ENCODE measurements around the gene MBP.

The MBP gene

DNA sequence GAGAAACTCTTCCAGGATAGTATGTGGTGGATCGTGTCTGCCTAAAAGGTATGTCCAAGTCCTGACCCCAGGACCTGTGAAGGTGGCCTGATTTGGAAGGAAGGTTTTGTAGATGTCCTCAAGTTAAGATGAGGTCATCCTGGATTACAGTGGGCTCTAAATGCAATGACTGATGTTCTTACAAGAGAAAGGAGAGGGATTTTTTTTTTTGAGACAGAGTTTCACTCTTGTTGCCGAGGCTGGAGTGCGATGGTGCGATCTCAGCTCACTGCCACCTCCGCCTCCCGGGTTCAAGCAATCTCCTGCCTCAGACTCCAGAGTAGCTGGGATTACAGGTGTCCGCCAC, 19.9 kb downstream of the MBP start:
- no peak overlapping the region for H2AFZ ChIP-seq (ENCODE audit: low read length)
- no peak overlapping the region for H3K4me3 ChIP-seq (ENCODE audit: low read depth, low read length, poor library complexity, severe bottlenecking)
- H3K9me2 ChIP-seq (ENCODE audit: low read depth, low read length): no peaks in the 10 kb centered on the region
- peaks cover 35% of the 10 kb centered on the region for H3K4me1 ChIP-seq (ENCODE audit: insufficient read depth, low read length, severe bottlenecking)
- H3K27me3 ChIP-seq (ENCODE audit: insufficient read depth, low read length): no peaks in the 10 kb centered on the region
- H3K9me3 ChIP-seq (ENCODE audit: low read length): no peaks in the 10 kb centered on the region
- no peaks in the 10 kb centered on the region for H4K20me1 ChIP-seq (ENCODE audit: insufficient read depth, low read length)
- peaks cover 58% of the 10 kb centered on the region; the same call in 1 of the 2 replicates for H3K36me3 ChIP-seq (ENCODE audit: insufficient read depth, low read length)
- H3K79me2 ChIP-seq (ENCODE audit: insufficient read depth, low read length): peaks cover 10% of the 10 kb centered on the region
- H3K4me2 ChIP-seq (ENCODE audit: low read length): no peak overlapping the region
- H3F3A ChIP-seq (ENCODE audit: insufficient read depth, low read length): no peaks in the 10 kb centered on the region; the same call in 1 of the 2 replicates
- H3K27ac ChIP-seq (ENCODE audit: low read depth, low read length, poor library complexity, severe bottlenecking): no peak overlapping the region
- no peak overlapping the region for H3K9ac ChIP-seq (ENCODE audit: low read length)
- TF ChIP-seq CTCF (IDR thresholded peaks at IDR 0.05; ENCODE audit: low read length): no peak
- TF ChIP-seq EZH2 (IDR thresholded peaks at IDR 0.05; ENCODE audit: borderline replicate concordance, low read length): no peak

DNA sequence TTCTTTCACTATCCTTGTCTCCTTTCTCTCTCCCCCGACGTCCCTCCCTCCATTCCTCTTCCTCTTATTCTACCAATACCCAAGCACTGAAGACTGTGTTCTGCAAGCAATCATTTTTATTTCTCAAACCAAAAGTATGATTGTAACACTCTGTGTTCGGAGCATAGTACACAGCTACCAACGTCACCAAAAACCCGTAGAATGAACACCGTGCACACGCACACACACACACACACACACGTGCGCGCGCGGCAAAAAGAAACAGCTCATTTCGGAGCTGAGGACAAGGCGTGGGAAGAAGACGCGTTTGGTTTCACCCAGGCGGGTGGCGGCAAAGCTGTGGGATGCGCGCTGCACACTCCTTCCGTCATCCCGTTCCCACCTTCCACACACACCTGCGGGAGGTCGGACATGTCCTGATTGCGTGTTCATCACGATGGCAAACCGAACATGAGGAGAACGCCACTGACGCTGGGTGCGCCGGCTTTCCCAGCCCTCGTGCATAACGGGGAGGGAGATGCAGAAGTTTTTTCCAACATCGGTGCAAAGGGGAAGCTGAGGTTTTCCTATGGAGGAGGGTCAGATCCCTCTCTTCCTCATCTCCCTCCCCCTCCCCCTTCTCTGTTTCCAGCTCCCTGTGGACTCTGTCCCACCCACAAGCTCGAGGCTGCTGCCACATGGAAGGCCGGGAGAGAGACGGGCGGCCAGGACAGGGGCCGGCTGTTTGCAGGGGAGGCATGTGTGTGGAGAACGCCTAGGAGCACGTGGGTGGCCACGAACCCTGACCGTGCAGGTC, 20.4 kb downstream of the MBP start:
- Histone ChIP-seq H3K4me2 (ENCODE audit: low read length) (no peak overlapping the region), H4K20me1 (ENCODE audit: insufficient read depth, low read length) (no peaks in the 10 kb centered on the region), H3K4me1 (ENCODE audit: insufficient read depth, low read length, severe bottlenecking) (peaks cover 41% of the 10 kb centered on the region), H3K9me2 (ENCODE audit: low read depth, low read length) (no peaks in the 10 kb centered on the region), H3K9me3 (ENCODE audit: low read length) (no peaks in the 10 kb centered on the region), H2AFZ (ENCODE audit: low read length) (no peak overlapping the region), H3K27ac (ENCODE audit: low read depth, low read length, poor library complexity, severe bottlenecking) (no peak overlapping the region), H3K9ac (ENCODE audit: low read length) (no peak overlapping the region), H3K36me3 (ENCODE audit: insufficient read depth, low read length) (peaks cover 59% of the 10 kb centered on the region; the same call in 1 of the 2 replicates), H3K4me3 (ENCODE audit: low read depth, low read length, poor library complexity, severe bottlenecking) (no peak overlapping the region), H3K79me2 (ENCODE audit: insufficient read depth, low read length) (peaks cover 7% of the 10 kb centered on the region), H3K27me3 (ENCODE audit: insufficient read depth, low read length) (no peaks in the 10 kb centered on the region), H3F3A (ENCODE audit: insufficient read depth, low read length) (no peaks in the 10 kb centered on the region; the same call in 1 of the 2 replicates)
- TF ChIP-seq EZH2 (IDR thresholded peaks at IDR 0.05; ENCODE audit: borderline replicate concordance, low read length) (no peak), CTCF (IDR thresholded peaks at IDR 0.05; ENCODE audit: low read length) (no peak)

GRCh38 chr18:77111449-77111848, 21.1 kb downstream of the MBP start:
- H3K9me3 ChIP-seq (ENCODE audit: low read length): no peaks in the 10 kb centered on the region
- H3K4me1 ChIP-seq (ENCODE audit: insufficient read depth, low read length, severe bottlenecking): peaks cover 48% of the 10 kb centered on the region
- H3K9me2 ChIP-seq (ENCODE audit: low read depth, low read length): no peaks in the 10 kb centered on the region
- no peaks in the 10 kb centered on the region for H4K20me1 ChIP-seq (ENCODE audit: insufficient read depth, low read length)
- H3K27me3 ChIP-seq (ENCODE audit: insufficient read depth, low read length): no peaks in the 10 kb centered on the region
- H3K9ac ChIP-seq (ENCODE audit: low read length): no peak overlapping the region
- H3K4me3 ChIP-seq (ENCODE audit: low read depth, low read length, poor library complexity, severe bottlenecking): no peak overlapping the region
- no peak overlapping the region for H2AFZ ChIP-seq (ENCODE audit: low read length)
- peaks cover 57% of the 10 kb centered on the region; the same call in 1 of the 2 replicates for H3K36me3 ChIP-seq (ENCODE audit: insufficient read depth, low read length)
- H3K79me2 ChIP-seq (ENCODE audit: insufficient read depth, low read length): peaks cover 3% of the 10 kb centered on the region
- no peak overlapping the region for H3K27ac ChIP-seq (ENCODE audit: low read depth, low read length, poor library complexity, severe bottlenecking)
- no peaks in the 10 kb centered on the region; the same call in 1 of the 2 replicates for H3F3A ChIP-seq (ENCODE audit: insufficient read depth, low read length)
- no peak overlapping the region for H3K4me2 ChIP-seq (ENCODE audit: low read length)
- TF ChIP-seq EZH2 (IDR thresholded peaks at IDR 0.05; ENCODE audit: borderline replicate concordance, low read length): no peak
- TF ChIP-seq CTCF (IDR thresholded peaks at IDR 0.05; ENCODE audit: low read length): no peak
